SK-N-SH (cell line): ENCODE results near the gene HDAC6. TPM values are rescaled to one million over a fixed set of nuclear protein-coding genes. Genes with fewer than 3 reads are reported as not detected.
"Not testable (repeated sequence)": the region's sequence is repeated elsewhere in the genome, so short reads cannot be mapped to it uniquely, and the experiment has no call there.

Source experiments
- CTCF ChIA-PET: fragments of 300-600, 350-600 bp; formaldehyde crosslinking; extraction: SDS; loops from one replicate; lab custom pipeline; 2021; lab: Yijun Ruan, JAX
- POLR2A ChIA-PET: fragments of 350-600 bp; sonication (Branson Sonifier 250); formaldehyde crosslinking; extraction: SDS; loops from one replicate; lab custom pipeline; 2020; ENCODE audit warnings: antibody characterized with exemption, inconsistent platforms; lab: Yijun Ruan, JAX
- DNase-seq: peaks from one replicate; pipeline ENCODE4 v3.0.0; 2012
- H2AFZ ChIP-seq: fragments of 200-600 bp; sonication (generic); 2 replicates; pipeline ENCODE4 v1.8.1; 2016; ENCODE audit warnings: antibody characterized with exemption, mild to moderate bottlenecking, low read depth
- H3F3A ChIP-seq: fragments of 200-600 bp; sonication (generic); replicated peaks from 2 replicates; pipeline ENCODE3; 2016; ENCODE audit warnings: antibody characterized with exemption, mild to moderate bottlenecking; ENCODE audit not compliant: insufficient read depth
- H3K27ac ChIP-seq, 2 experiments: fragments of 200-500 bp in 1 of 2; fragments of 200-600 bp in 1 of 2; sonication (Bioruptor generic) in 1 of 2; sonication (generic), shearing (Covaris generic) in 1 of 2; 2 replicates each; pipeline versions ENCODE4 v1.5.1 to v1.6.1; 2014 to 2016; ENCODE audit warnings: low read depth in 2 of 2, inconsistent platforms in 1 of 2, low read length in 1 of 2, mild to moderate bottlenecking in 1 of 2, mixed read lengths in 1 of 2
- H3K27me3 ChIP-seq: fragments of 200-600 bp; sonication (generic), shearing (Covaris generic); 2 replicates; pipeline ENCODE4 v1.6.1; 2016; ENCODE audit warnings: mixed run types; ENCODE audit not compliant: insufficient read depth
- H3K36me3 ChIP-seq, 2 experiments: fragments of 200-500 bp in 1 of 2; fragments of 200-600 bp in 1 of 2; sonication (Bioruptor generic) in 1 of 2; sonication (generic) in 1 of 2; replicated peaks in 1 of 2; 2 replicates each; pipeline versions ENCODE3 to v1.5.1; 2014 to 2016; ENCODE audit warnings: low read length in 1 of 2, mild to moderate bottlenecking in 1 of 2; ENCODE audit not compliant: insufficient read depth in 2 of 2, control insufficient read depth in 1 of 2
- H3K4me1 ChIP-seq, 2 experiments: fragments of 200-500 bp in 1 of 2; fragments of 200-600 bp in 1 of 2; sonication (Bioruptor generic) in 1 of 2; sonication (generic), shearing (Covaris generic) in 1 of 2; 2 replicates each; pipeline versions ENCODE4 v1.5.1 to v1.6.1; 2014 to 2016; ENCODE audit warnings: low read depth in 1 of 2, low read length in 1 of 2, mixed run types in 1 of 2; ENCODE audit not compliant: insufficient read depth in 2 of 2, control insufficient read depth in 1 of 2
- H3K4me2 ChIP-seq: fragments of 200-600 bp; sonication (generic), shearing (Covaris generic); 2 replicates; pipeline ENCODE4 v1.6.1; 2017; ENCODE audit warnings: mixed run types
- H3K4me3 ChIP-seq, 2 experiments: fragments of 200-500 bp in 1 of 2; fragments of 200-600 bp in 1 of 2; sonication (Bioruptor generic) in 1 of 2; sonication (generic), shearing (Covaris generic) in 1 of 2; 2 replicates each; pipeline versions ENCODE4 v1.5.1 to v1.8.1; 2014 to 2016; ENCODE audit warnings: low read depth in 2 of 2, inconsistent platforms in 1 of 2, low read length in 1 of 2, mild to moderate bottlenecking in 1 of 2, mixed read lengths in 1 of 2, moderate library complexity in 1 of 2
- H3K79me2 ChIP-seq: fragments of 200-600 bp; sonication (generic); 2 replicates; pipeline ENCODE4 v1.8.1; 2017; ENCODE audit warnings: mild to moderate bottlenecking; ENCODE audit not compliant: insufficient read depth
- H3K9ac ChIP-seq: fragments of 200-600 bp; sonication (generic); 2 replicates; pipeline ENCODE4 v1.6.1; 2017; ENCODE audit warnings: mixed run types
- H3K9me2 ChIP-seq: fragments of 200-600 bp; sonication (generic); 2 replicates; pipeline ENCODE4 v1.6.1; 2017; ENCODE audit warnings: mixed run types
- H3K9me3 ChIP-seq: fragments of 200-600 bp; sonication (generic); 2 replicates; pipeline ENCODE4 v1.6.1; 2017; ENCODE audit warnings: mixed run types, mild to moderate bottlenecking, moderate library complexity
- H4K20me1 ChIP-seq: fragments of 200-600 bp; sonication (generic); 2 replicates; pipeline ENCODE4 v1.6.1; 2017; ENCODE audit warnings: mild to moderate bottlenecking, mixed run types; ENCODE audit not compliant: insufficient read depth
- CTCF ChIP-seq: fragments of 200-600 bp; sonication (generic); IDR thresholded peaks from 2 replicates; pipeline ENCODE4 v1.6.1; 2017; ENCODE audit warnings: antibody characterized with exemption, mild to moderate bottlenecking, moderate library complexity
- JUND ChIP-seq: IDR thresholded peaks from 2 replicates; pipeline ENCODE4 v1.4.0; 2012
- NFIC ChIP-seq: IDR thresholded peaks from 2 replicates; pipeline ENCODE4 v1.4.0; 2012; ENCODE audit warnings: borderline replicate concordance
- POLR2AphosphoS5 ChIP-seq: IDR thresholded peaks from 2 replicates; pipeline ENCODE4 v1.6.1; 2012; ENCODE audit warnings: low read depth, low read length
- RFX5 ChIP-seq: IDR thresholded peaks from 2 replicates; pipeline ENCODE4 v1.6.1; 2012; ENCODE audit warnings: mild to moderate bottlenecking, improper control_type of control experiment, low read length
- TEAD4 ChIP-seq: IDR thresholded peaks from 2 replicates; pipeline ENCODE4 v1.4.0; 2012; ENCODE audit warnings: mild to moderate bottlenecking, borderline replicate concordance; ENCODE audit not compliant: insufficient read depth
- YY1 ChIP-seq: IDR thresholded peaks from 2 replicates; pipeline ENCODE4 v1.4.0; 2012; ENCODE audit warnings: low read depth, mild to moderate bottlenecking
- ZBTB33 ChIP-seq: IDR thresholded peaks from 2 replicates; pipeline ENCODE4 v1.4.0; 2012; ENCODE audit warnings: low read depth, borderline replicate concordance
- WGBS: methylation state at CpG from one replicate; pipeline ENCODE4 v1.1.6; 2017; ENCODE audit warnings: low lambda C conversion rate; 5-methylcytosine and 5-hydroxymethylcytosine counted together
- polyA plus RNA-seq, 3 experiments: library from polyadenylated mRNA; depleted of rRNA; stranded (reverse); fragments of >200 nt; gene quantifications; 2 replicates each; pipeline ENCODE4 v1.2.3, GENCODE V29; 2012

Gene HDAC6
- polyA plus RNA-seq, 1 of the 3 experiments (the other 2 are of a cell fraction) = 34.0 TPM

GRCh38 chrX:48848847-48849246, 47.0 kb downstream of the HDAC6 start:
- Histone ChIP-seq H3K9me3 (no peaks in the 10 kb centered on the region), H4K20me1 (no peaks in the 10 kb centered on the region), H2AFZ (no peak overlapping the region), H3K4me3 (no peak overlapping the region), H3K4me2 (no peak overlapping the region), H3K4me1 (no peaks in the 10 kb centered on the region), H3K9ac (no peak overlapping the region), H3K27ac (no peak overlapping the region), H3K36me3 (no peaks in the 10 kb centered on the region), H3K27me3 (peaks cover 36% of the 10 kb centered on the region; the same call in 1 of the 2 replicates), H3K79me2 (no peaks in the 10 kb centered on the region), H3K9me2 (no peaks in the 10 kb centered on the region), H3F3A (no peaks in the 10 kb centered on the region)
- TF ChIP-seq YY1 (no peak), NFIC (no peak), JUND (no peak), RFX5 (no peak), POLR2AphosphoS5 (no peak)
- DNase-seq = no peak
- ChIA-PET CTCF (no interaction called here), POLR2A (no interaction called here)
- 11% methylated on average over 1 of the region's 1 CpG for WGBS

- Histone ChIP-seq H3K9me3 (no peaks in the 10 kb centered on the region), H3K79me2 (no peaks in the 10 kb centered on the region), H2AFZ (no peak overlapping the region), H3F3A (no peaks in the 10 kb centered on the region), H3K27me3 (peaks cover 51% of the 10 kb centered on the region; the same call in 1 of the 2 replicates), H3K4me1 (no peaks in the 10 kb centered on the region), H3K9ac (no peak overlapping the region), H3K27ac (no peak overlapping the region), H3K4me3 (no peak overlapping the region), H4K20me1 (no peaks in the 10 kb centered on the region), H3K9me2 (no peaks in the 10 kb centered on the region), H3K4me2 (no peak overlapping the region), H3K36me3 (no peaks in the 10 kb centered on the region)
- ChIA-PET POLR2A (no interaction called here), CTCF (no interaction called here)
- TF ChIP-seq TEAD4 = no peak
- no peak for TF ChIP-seq ZBTB33
- TF ChIP-seq CTCF = no peak
- TF ChIP-seq RFX5 = no peak
- WGBS = 29% methylated on average over 5 of the region's 7 CpGs
- DNase-seq = no peak
Observed at GRCh38 chrX:48852857-48853256, 51.0 kb downstream of the HDAC6 start.

- H3K9me3 ChIP-seq, H3K4me2 ChIP-seq, POLR2A ChIA-PET, DNase-seq, H2AFZ ChIP-seq, H3K9ac ChIP-seq, H3F3A ChIP-seq, H3K27ac ChIP-seq, H3K4me3 ChIP-seq, CTCF ChIA-PET, H4K20me1 ChIP-seq, H3K9me2 ChIP-seq, H3K36me3 ChIP-seq, H3K79me2 ChIP-seq, H3K4me1 ChIP-seq: not testable (repeated sequence)
- peaks cover 50% of the 10 kb centered on the region; the same call in 1 of the 2 replicates for H3K27me3 ChIP-seq
Observed at GRCh38 chrX:48853494-48853893, 51.6 kb downstream of the HDAC6 start.

GRCh38 chrX:48854121-48854804, 52.4 kb downstream of the HDAC6 start:
- H3K4me3 ChIP-seq, H3K9me2 ChIP-seq, H3K27ac ChIP-seq, CTCF ChIA-PET, H3K9me3 ChIP-seq, H3K4me1 ChIP-seq, H3K4me2 ChIP-seq, H3K9ac ChIP-seq, POLR2A ChIA-PET, DNase-seq, H2AFZ ChIP-seq, H3F3A ChIP-seq, H3K79me2 ChIP-seq, H4K20me1 ChIP-seq, H3K36me3 ChIP-seq: not testable (repeated sequence)
- H3K27me3 ChIP-seq = peaks cover 44% of the 10 kb centered on the region; the same call in 1 of the 2 replicates
- WGBS = 37% methylated on average over 7 of the region's 12 CpGs
